Suprapubic skin (tissue), 3 donors: ENCODE measurements around the gene TNS1.

ENCODE experiments used
- EP300 ChIP-seq: sonication (generic); formaldehyde crosslinking; IDR thresholded peaks from one replicate; pipeline ENCODE4 v1.6.1; 2017; ENCODE audit warnings: antibody characterized with exemption
- TF ChIP-seq, protein P1 (sequence below), 2 donors: fragments of 200-600 bp in 1 of 2; fragments of 450-650 bp in 1 of 2; sonication (generic) in 1 of 2; IDR thresholded peaks; one replicate each; pipeline ENCODE4 v1.5.1; 2016 to 2019; ENCODE audit warnings: antibody characterized with exemption in 2 of 2, mild to moderate bottlenecking in 1 of 2, moderate library complexity in 1 of 2

DNA sequence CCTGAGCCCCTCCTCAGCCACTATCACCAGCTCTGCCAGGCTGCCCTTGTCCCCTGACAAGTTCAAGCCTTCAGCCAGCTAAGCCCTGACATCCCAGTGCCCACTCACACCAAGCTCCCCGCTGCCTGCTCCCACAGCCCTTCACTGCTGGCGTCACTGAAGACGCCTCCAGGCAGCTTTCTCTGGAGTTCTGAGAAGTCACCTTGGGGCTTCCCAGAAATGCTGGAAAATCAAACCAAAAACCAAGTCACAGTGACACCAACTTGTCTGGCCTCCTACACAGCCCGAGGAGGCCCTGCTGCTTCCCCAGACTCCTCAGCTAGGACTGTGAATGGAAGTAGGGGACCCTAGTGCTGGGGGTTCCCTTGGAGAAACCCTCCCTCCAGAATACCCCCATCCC is 2.2 kb upstream of the TNS1 start:
- TF ChIP-seq EP300 = no peak
- TF ChIP-seq, protein P1, sequence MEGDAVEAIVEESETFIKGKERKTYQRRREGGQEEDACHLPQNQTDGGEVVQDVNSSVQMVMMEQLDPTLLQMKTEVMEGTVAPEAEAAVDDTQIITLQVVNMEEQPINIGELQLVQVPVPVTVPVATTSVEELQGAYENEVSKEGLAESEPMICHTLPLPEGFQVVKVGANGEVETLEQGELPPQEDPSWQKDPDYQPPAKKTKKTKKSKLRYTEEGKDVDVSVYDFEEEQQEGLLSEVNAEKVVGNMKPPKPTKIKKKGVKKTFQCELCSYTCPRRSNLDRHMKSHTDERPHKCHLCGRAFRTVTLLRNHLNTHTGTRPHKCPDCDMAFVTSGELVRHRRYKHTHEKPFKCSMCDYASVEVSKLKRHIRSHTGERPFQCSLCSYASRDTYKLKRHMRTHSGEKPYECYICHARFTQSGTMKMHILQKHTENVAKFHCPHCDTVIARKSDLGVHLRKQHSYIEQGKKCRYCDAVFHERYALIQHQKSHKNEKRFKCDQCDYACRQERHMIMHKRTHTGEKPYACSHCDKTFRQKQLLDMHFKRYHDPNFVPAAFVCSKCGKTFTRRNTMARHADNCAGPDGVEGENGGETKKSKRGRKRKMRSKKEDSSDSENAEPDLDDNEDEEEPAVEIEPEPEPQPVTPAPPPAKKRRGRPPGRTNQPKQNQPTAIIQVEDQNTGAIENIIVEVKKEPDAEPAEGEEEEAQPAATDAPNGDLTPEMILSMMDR (IDR thresholded peaks at IDR 0.05) = no peak
